GM19397 (cell line): ENCODE data around the gene MYH14.

Experiments
- ATAC-seq: cut with Tn5 transposase; IDR thresholded peaks from one replicate; pipeline ENCODE4 v1.9.1; 2021; ENCODE audit warnings: mild to moderate bottlenecking, moderate library complexity; ENCODE audit not compliant: unreplicated experiment

Gene MYH14

GRCh38 chr19:50286443-50286842, 83.0 kb downstream of the MYH14 start:
- no peak for ATAC-seq

- ATAC-seq, result no peak
Measured at GRCh38 chr19:50287331-50287730, 83.9 kb downstream of the MYH14 start.

GRCh38 chr19:50288954-50289353, 85.5 kb downstream of the MYH14 start:
- ATAC-seq, result no peak

GRCh38 chr19:50290011-50290410, 86.6 kb downstream of the MYH14 start:
- ATAC-seq, result no peak

- no peak for ATAC-seq
Measured at GRCh38 chr19:50290775-50291174, 87.4 kb downstream of the MYH14 start.

- ATAC-seq, result no peak
Measured at GRCh38 chr19:50292216-50292827, 88.9 kb downstream of the MYH14 start.

- ATAC-seq, result no peak
Measured at GRCh38 chr19:50293263-50294004, 90.0 kb downstream of the MYH14 start.

- ATAC-seq, result no peak
Measured at GRCh38 chr19:50300051-50300450, 96.6 kb downstream of the MYH14 start.

- no peak for ATAC-seq
Measured at GRCh38 chr19:50300814-50301606, 97.6 kb downstream of the MYH14 start.

GRCh38 chr19:50301607-50301971, 98.2 kb downstream of the MYH14 start:
- ATAC-seq, result no peak

GRCh38 chr19:50303558-50303957, 100.1 kb downstream of the MYH14 start:
- no peak for ATAC-seq

- no peak for ATAC-seq
Measured at GRCh38 chr19:50308991-50309390, 105.6 kb downstream of the MYH14 start.

GRCh38 chr19:50309396-50310125, 106.1 kb downstream of the MYH14 start:
- no peak for ATAC-seq

- no peak for ATAC-seq
Measured at GRCh38 chr19:50310759-50311465, 107.5 kb downstream of the MYH14 start.

- ATAC-seq, result no peak
Measured at GRCh38 chr19:50311723-50312635, 108.6 kb downstream of the MYH14 start.

GRCh38 chr19:50312967-50313811, 109.8 kb downstream of the MYH14 start:
- ATAC-seq, result no peak

GRCh38 chr19:50313812-50314536, 110.6 kb downstream of the MYH14 start:
- ATAC-seq, result no peak
